HCT116 (cell line): Measurements from ENCODE around the gene LOXL1. TPM values are rescaled to one million over a fixed set of nuclear protein-coding genes. Genes with fewer than 3 reads are reported as not detected.

ENCODE experiments used
- ATAC-seq: fragments of 200-7000 bp; cut with Tn5 transposase; 2 replicates; pipeline ENCODE4 v1.9.1; 2020; ENCODE audit warnings: mild to moderate bottlenecking, moderate library complexity
- BruUV-seq: library from RNA; stranded (reverse); fragments of 400-500 nt; replicated peaks from 2 replicates; lab custom pipeline; 2021; lab: Mats Ljungman, UMichigan
- CTCF ChIA-PET: fragments of 300-600 bp; sonication (Branson Sonifier 250); formaldehyde crosslinking; loops from one replicate; lab custom pipeline; 2021; ENCODE audit warnings: antibody characterized with exemption; lab: Charles Lee
- POLR2A ChIA-PET: fragments of 300-600, 350-600 bp; sonication (Branson Sonifier 250); formaldehyde crosslinking; loops from one replicate; lab custom pipeline; 2021; ENCODE audit warnings: antibody characterized with exemption; lab: Charles Lee
- RAD21 ChIA-PET, 2 experiments: fragments of 300-600 bp; sonication (Branson Sonifier 250); formaldehyde crosslinking; loops; one replicate each; lab custom pipeline; 2023; ENCODE audit warnings: low total read pairs in 2 of 2; ENCODE audit not compliant: uncharacterized antibody in 2 of 2, unreplicated experiment in 2 of 2, low non-redundant PET in 1 of 2; lab: Charles Lee
- DNase-seq: peaks from one replicate; pipeline ENCODE4 v3.0.0-alpha.2; 2010; ENCODE audit warnings: low read depth, low spot score
- H2AFZ ChIP-seq: fragments of 200-600 bp; shearing (Covaris generic), sonication (generic); 2 replicates; pipeline ENCODE4 v1.6.1; 2017; ENCODE audit warnings: low read depth, mixed run types, mixed read lengths, antibody characterized with exemption, low read length; ENCODE audit not compliant: poor library complexity, severe bottlenecking
- H3K27ac ChIP-seq: 2 replicates; pipeline ENCODE4 v1.5.1; 2012; ENCODE audit warnings: low read depth, low read length
- H3K27me3 ChIP-seq: fragments of 200-600 bp; sonication (generic); 2 replicates; pipeline ENCODE4 v1.6.1; 2016; ENCODE audit warnings: mixed run types, low read length, mixed read lengths; ENCODE audit not compliant: insufficient read depth
- H3K36me3 ChIP-seq, 2 experiments: fragments of 200-500 bp in 1 of 2; fragments of 200-600 bp in 1 of 2; sonication (Bioruptor generic) in 1 of 2; sonication (generic) in 1 of 2; 2 replicates each; pipeline versions ENCODE4 v1.5.1 to v1.6.1; 2014 to 2016; ENCODE audit warnings: low read length in 2 of 2, inconsistent platforms in 1 of 2, mixed read lengths in 1 of 2, mixed run types in 1 of 2; ENCODE audit not compliant: insufficient read depth in 2 of 2, control insufficient read depth in 1 of 2
- H3K4me1 ChIP-seq, 2 experiments: fragments of 200-600 bp in 1 of 2; sonication (generic) in 1 of 2; 2 replicates each; pipeline versions ENCODE4 v1.5.1 to v1.6.1; 2012 to 2017; ENCODE audit warnings: low read length in 2 of 2, inconsistent platforms in 1 of 2, mild to moderate bottlenecking in 1 of 2, mixed read lengths in 1 of 2, mixed run types in 1 of 2, moderate library complexity in 1 of 2; ENCODE audit not compliant: insufficient read depth in 2 of 2, control insufficient read depth in 1 of 2
- H3K4me2 ChIP-seq: fragments of 200-600 bp; sonication (generic); 2 replicates; pipeline ENCODE4 v1.6.1; 2017; ENCODE audit warnings: mixed run types, low read length, mixed read lengths
- H3K4me3 ChIP-seq, 2 experiments: fragments of 200-600 bp in 1 of 2; sonication (generic) in 1 of 2; replicated peaks in 1 of 2; 2 replicates each; pipeline ENCODE4 v1.5.1; 2011 to 2016; ENCODE audit warnings: low read length in 2 of 2, control low read depth in 1 of 2, low read depth in 1 of 2, mild to moderate bottlenecking in 1 of 2, mixed read lengths in 1 of 2, mixed run types in 1 of 2
- H3K79me2 ChIP-seq: fragments of 200-600 bp; sonication (generic); 2 replicates; pipeline ENCODE4 v1.6.1; 2017; ENCODE audit warnings: mild to moderate bottlenecking, mixed run types, low read length, moderate library complexity, mixed read lengths; ENCODE audit not compliant: insufficient read depth
- H3K9ac ChIP-seq: fragments of 200-600 bp; sonication (generic); 2 replicates; pipeline ENCODE4 v1.6.1; 2016; ENCODE audit warnings: low read length, mixed read lengths
- H3K9me2 ChIP-seq: fragments of 200-600 bp; sonication (generic), shearing (Covaris generic); 2 replicates; pipeline ENCODE4 v1.6.1; 2017; ENCODE audit warnings: mixed run types, mild to moderate bottlenecking, moderate library complexity; ENCODE audit not compliant: insufficient read depth
- H3K9me3 ChIP-seq, 2 experiments: fragments of 200-500 bp in 1 of 2; fragments of 200-600 bp in 1 of 2; sonication (Bioruptor generic) in 1 of 2; sonication (generic) in 1 of 2; 2 replicates each; pipeline ENCODE4 v1.6.1; 2014 to 2017; ENCODE audit warnings: low read length in 2 of 2, mixed read lengths in 2 of 2, inconsistent platforms in 1 of 2, low read depth in 1 of 2, mild to moderate bottlenecking in 1 of 2, mixed run types in 1 of 2, moderate library complexity in 1 of 2; ENCODE audit not compliant: control insufficient read depth in 1 of 2, insufficient read depth in 1 of 2
- H4K20me1 ChIP-seq: fragments of 200-600 bp; sonication (generic), shearing (Covaris generic); 2 replicates; pipeline ENCODE4 v1.6.1; 2017; ENCODE audit warnings: mixed run types, mild to moderate bottlenecking, moderate library complexity; ENCODE audit not compliant: insufficient read depth
- CEBPB ChIP-seq: IDR thresholded peaks from 2 replicates; pipeline ENCODE4 v1.6.1; 2012; ENCODE audit warnings: low read depth
- EZH2 ChIP-seq: fragments of 200-600 bp; sonication (generic); IDR thresholded peaks from 2 replicates; pipeline ENCODE4 v1.6.1; 2017; ENCODE audit warnings: antibody characterized with exemption, mixed run types
- FOSL1 ChIP-seq: IDR thresholded peaks from 2 replicates; pipeline ENCODE4 v1.6.1; 2012; ENCODE audit warnings: low read depth
- JUND ChIP-seq: IDR thresholded peaks from 2 replicates; pipeline ENCODE4 v1.6.1; 2012
- POLR2A ChIP-seq: IDR thresholded peaks from 2 replicates; pipeline ENCODE4 v1.7.0; 2011; ENCODE audit warnings: borderline replicate concordance; ENCODE audit not compliant: insufficient read depth, insufficient read length; ENCODE audit errors: extremely low read depth
- POLR2AphosphoS5 ChIP-seq: IDR thresholded peaks from 2 replicates; pipeline ENCODE4 v1.6.1; 2011; ENCODE audit warnings: mild to moderate bottlenecking, low read depth, low read length, moderate library complexity
- SP1 ChIP-seq: IDR thresholded peaks from 2 replicates; pipeline ENCODE4 v1.6.1; 2012; ENCODE audit warnings: low read depth
- intact Hi-C: fragments of 100-400 bp; cut with micrococcal nuclease; formaldehyde crosslinking; loops from 2 replicates; pipeline ENCODE4 v1.10.0; 2022
- total RNA-seq: library from RNA; stranded (reverse); gene quantifications from one replicate; pipeline ENCODE4 v1.2.1, GENCODE V29; 2021; ENCODE audit not compliant: unreplicated experiment
- TF ChIP-seq, protein P1 (sequence below), 3 experiments: fragments of 200-600 bp in 1 of 3; sonication (generic) in 1 of 3; IDR thresholded peaks in 2 of 3; conservative IDR thresholded peaks in 1 of 3; 2 replicates each; pipeline ENCODE4 v1.5.1; 2012 to 2017; ENCODE audit warnings: low read depth in 2 of 3, low read length in 2 of 3, antibody characterized with exemption in 1 of 3, borderline replicate concordance in 1 of 3, control low read depth in 1 of 3, mild to moderate bottlenecking in 1 of 3, mixed read lengths in 1 of 3, mixed run types in 1 of 3, moderate library complexity in 1 of 3; ENCODE audit not compliant: insufficient read depth in 1 of 3
- TF ChIP-seq, protein P2 (sequence below): IDR thresholded peaks from 2 replicates; pipeline ENCODE4 v1.6.1; 2012; ENCODE audit warnings: low read depth

LOXL1 gene
- total RNA-seq, 1 experiment from 2014 or later = 14.9 TPM

DNA sequence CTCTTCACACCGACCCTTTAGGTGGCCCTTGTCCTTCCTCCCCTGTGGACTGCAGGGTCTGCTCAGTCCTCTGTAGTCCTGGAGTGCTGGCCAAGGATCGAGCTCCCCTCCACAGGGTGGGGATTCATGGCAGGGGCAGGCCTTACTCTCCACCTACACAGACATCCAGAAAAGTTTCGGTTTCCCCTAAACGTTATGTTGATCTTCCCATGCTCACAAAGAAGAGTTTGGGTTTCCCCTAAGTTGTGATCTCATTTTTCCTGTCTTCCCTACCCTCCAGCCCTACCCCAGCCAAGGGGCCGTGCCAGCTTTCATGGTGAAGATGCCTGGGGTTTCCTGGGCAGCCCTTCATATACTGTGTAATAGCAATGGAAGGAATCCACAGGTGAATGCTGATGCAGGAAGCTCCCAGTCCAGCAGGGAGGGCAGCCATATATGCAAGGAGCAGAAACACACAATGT, 55.5 kb downstream of the LOXL1 start:
- Histone ChIP-seq H3K4me1 (peaks cover 23 to 32% of the 10 kb centered on the region in 2 experiments), H3K79me2 (no peaks in the 10 kb centered on the region), H3K9me3 (no peaks in the 10 kb centered on the region), H3K9me2 (no peaks in the 10 kb centered on the region), H3K27ac (peak overlapping the region; percentile 52; the same call in 1 of the 2 replicates), H3K4me3 (no peak overlapping the region), H4K20me1 (no peaks in the 10 kb centered on the region), H3K4me2 (peak overlapping the region; percentile 77), H2AFZ (no peak overlapping the region), H3K27me3 (no peaks in the 10 kb centered on the region), H3K9ac (no peak overlapping the region), H3K36me3 (no peaks in the 10 kb centered on the region)
- DNase-seq = no peak
- CTCF ChIA-PET = interaction anchor here (1.5 to 2.9 kb wide), 2 partner anchors 9 to 55 kb away, joined by 5 to 27 read pairs; no protein-coding TSS in a partner anchor
- TF ChIP-seq JUND (no peak), POLR2A (no peak), FOSL1 (no peak), EZH2 (no peak), CEBPB (no peak), SP1 (no peak), POLR2AphosphoS5 (no peak)
- TF ChIP-seq, protein P1, sequence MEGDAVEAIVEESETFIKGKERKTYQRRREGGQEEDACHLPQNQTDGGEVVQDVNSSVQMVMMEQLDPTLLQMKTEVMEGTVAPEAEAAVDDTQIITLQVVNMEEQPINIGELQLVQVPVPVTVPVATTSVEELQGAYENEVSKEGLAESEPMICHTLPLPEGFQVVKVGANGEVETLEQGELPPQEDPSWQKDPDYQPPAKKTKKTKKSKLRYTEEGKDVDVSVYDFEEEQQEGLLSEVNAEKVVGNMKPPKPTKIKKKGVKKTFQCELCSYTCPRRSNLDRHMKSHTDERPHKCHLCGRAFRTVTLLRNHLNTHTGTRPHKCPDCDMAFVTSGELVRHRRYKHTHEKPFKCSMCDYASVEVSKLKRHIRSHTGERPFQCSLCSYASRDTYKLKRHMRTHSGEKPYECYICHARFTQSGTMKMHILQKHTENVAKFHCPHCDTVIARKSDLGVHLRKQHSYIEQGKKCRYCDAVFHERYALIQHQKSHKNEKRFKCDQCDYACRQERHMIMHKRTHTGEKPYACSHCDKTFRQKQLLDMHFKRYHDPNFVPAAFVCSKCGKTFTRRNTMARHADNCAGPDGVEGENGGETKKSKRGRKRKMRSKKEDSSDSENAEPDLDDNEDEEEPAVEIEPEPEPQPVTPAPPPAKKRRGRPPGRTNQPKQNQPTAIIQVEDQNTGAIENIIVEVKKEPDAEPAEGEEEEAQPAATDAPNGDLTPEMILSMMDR (IDR thresholded peaks at IDR 0.05 in 2 of 3, conservative IDR thresholded peaks at IDR 0.05 in 1 of 3; ENCODE audit: borderline replicate concordance in 1 of 3, insufficient read depth in 1 of 3, low read depth in 2 of 3, low read length in 2 of 3) = no peak
- TF ChIP-seq, protein P2, sequence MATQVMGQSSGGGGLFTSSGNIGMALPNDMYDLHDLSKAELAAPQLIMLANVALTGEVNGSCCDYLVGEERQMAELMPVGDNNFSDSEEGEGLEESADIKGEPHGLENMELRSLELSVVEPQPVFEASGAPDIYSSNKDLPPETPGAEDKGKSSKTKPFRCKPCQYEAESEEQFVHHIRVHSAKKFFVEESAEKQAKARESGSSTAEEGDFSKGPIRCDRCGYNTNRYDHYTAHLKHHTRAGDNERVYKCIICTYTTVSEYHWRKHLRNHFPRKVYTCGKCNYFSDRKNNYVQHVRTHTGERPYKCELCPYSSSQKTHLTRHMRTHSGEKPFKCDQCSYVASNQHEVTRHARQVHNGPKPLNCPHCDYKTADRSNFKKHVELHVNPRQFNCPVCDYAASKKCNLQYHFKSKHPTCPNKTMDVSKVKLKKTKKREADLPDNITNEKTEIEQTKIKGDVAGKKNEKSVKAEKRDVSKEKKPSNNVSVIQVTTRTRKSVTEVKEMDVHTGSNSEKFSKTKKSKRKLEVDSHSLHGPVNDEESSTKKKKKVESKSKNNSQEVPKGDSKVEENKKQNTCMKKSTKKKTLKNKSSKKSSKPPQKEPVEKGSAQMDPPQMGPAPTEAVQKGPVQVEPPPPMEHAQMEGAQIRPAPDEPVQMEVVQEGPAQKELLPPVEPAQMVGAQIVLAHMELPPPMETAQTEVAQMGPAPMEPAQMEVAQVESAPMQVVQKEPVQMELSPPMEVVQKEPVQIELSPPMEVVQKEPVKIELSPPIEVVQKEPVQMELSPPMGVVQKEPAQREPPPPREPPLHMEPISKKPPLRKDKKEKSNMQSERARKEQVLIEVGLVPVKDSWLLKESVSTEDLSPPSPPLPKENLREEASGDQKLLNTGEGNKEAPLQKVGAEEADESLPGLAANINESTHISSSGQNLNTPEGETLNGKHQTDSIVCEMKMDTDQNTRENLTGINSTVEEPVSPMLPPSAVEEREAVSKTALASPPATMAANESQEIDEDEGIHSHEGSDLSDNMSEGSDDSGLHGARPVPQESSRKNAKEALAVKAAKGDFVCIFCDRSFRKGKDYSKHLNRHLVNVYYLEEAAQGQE = no peak
- POLR2A ChIA-PET = interaction anchor here (2.2 kb wide), 1 partner anchor 9 kb away, joined by 6 read pairs; no protein-coding TSS in a partner anchor
- RAD21 ChIA-PET = interaction anchor here in 1 of 2 experiments (0.5 kb wide), 1 partner anchor 327 kb away, joined by 3 read pairs; no protein-coding TSS in a partner anchor
- intact Hi-C loops = no loop called here
- BruUV-seq = no TSS peak
- ATAC-seq = no peak
